Hepatocyte (in vitro differentiated cells): ENCODE measurements around the gene DNAH3. TPM values are rescaled to one million over a fixed set of nuclear protein-coding genes. Genes with fewer than 3 reads are reported as not detected.

ENCODE experiments used
- DNase-seq: peaks from one replicate; pipeline ENCODE4 v3.0.0-alpha.2; 2016; ENCODE audit warnings: low spot score
- H2AFZ ChIP-seq: fragments of 200-600 bp; sonication (generic); 2 replicates; pipeline ENCODE4 v1.6.0; 2016; ENCODE audit warnings: antibody characterized with exemption, mild to moderate bottlenecking
- H3K27ac ChIP-seq: fragments of 200-600 bp; sonication (generic); 2 replicates; pipeline ENCODE4 v1.5.1; 2016; ENCODE audit warnings: mild to moderate bottlenecking
- H3K27me3 ChIP-seq: fragments of 200-600 bp; sonication (generic); 2 replicates; pipeline ENCODE4 v1.6.1; 2016
- H3K36me3 ChIP-seq: fragments of 200-600 bp; sonication (generic); replicated peaks from 2 replicates; pipeline ENCODE4 v1.5.1; 2016; ENCODE audit warnings: low read depth; ENCODE audit not compliant: insufficient read depth
- H3K4me1 ChIP-seq: fragments of 200-600 bp; sonication (generic); 2 replicates; pipeline ENCODE4 v1.5.1; 2016; ENCODE audit warnings: mild to moderate bottlenecking, moderate library complexity; ENCODE audit not compliant: insufficient read depth
- H3K4me2 ChIP-seq: fragments of 200-600 bp; sonication (generic); 2 replicates; pipeline ENCODE4 v1.6.0; 2016
- H3K4me3 ChIP-seq: fragments of 200-600 bp; sonication (generic); 2 replicates; pipeline ENCODE4 v1.5.1; 2016; ENCODE audit warnings: mild to moderate bottlenecking
- H3K79me2 ChIP-seq: fragments of 200-600 bp; sonication (generic); 2 replicates; pipeline ENCODE4 v1.6.0; 2017; ENCODE audit warnings: mild to moderate bottlenecking
- H3K9me2 ChIP-seq: fragments of 200-600 bp; sonication (generic); replicated peaks from 2 replicates; pipeline ENCODE4 v1.6.0; 2017; ENCODE audit warnings: mild to moderate bottlenecking; ENCODE audit not compliant: insufficient read depth
- H3K9me3 ChIP-seq: fragments of 200-600 bp; sonication (generic); 2 replicates; pipeline ENCODE4 v1.5.1; 2016; ENCODE audit warnings: low read depth, mild to moderate bottlenecking
- H4K20me1 ChIP-seq: fragments of 200-600 bp; sonication (generic); 2 replicates; pipeline ENCODE4 v1.6.0; 2016; ENCODE audit warnings: mild to moderate bottlenecking; ENCODE audit not compliant: insufficient read depth, poor library complexity, severe bottlenecking
- CTCF ChIP-seq: fragments of 200-600 bp; sonication (generic); IDR thresholded peaks from 2 replicates; pipeline ENCODE4 v1.5.1; 2016; ENCODE audit warnings: antibody characterized with exemption, mild to moderate bottlenecking; ENCODE audit not compliant: poor library complexity
- EZH2 ChIP-seq: fragments of 200-600 bp; sonication (generic); IDR thresholded peaks from 2 replicates; pipeline ENCODE4 v1.6.1; 2016; ENCODE audit warnings: antibody characterized with exemption, mild to moderate bottlenecking, borderline replicate concordance
- EZH2phosphoT487 ChIP-seq: fragments of 200-600 bp; sonication (generic); IDR thresholded peaks from one replicate; pipeline ENCODE4 v1.6.1; 2018; ENCODE audit warnings: antibody characterized with exemption, mild to moderate bottlenecking, low read depth, moderate library complexity; ENCODE audit not compliant: unreplicated experiment, severe bottlenecking
- WGBS: methylation state at CpG from one replicate; pipeline ENCODE4 v1.1.6; 2016; ENCODE audit warnings: low lambda C conversion rate; ENCODE audit errors: missing lambda C conversion rate; 5-methylcytosine and 5-hydroxymethylcytosine counted together
- polyA plus RNA-seq: library from polyadenylated mRNA; unstranded; fragments of >200 nt; fragmentation: Nextera tagmentation; extraction: Ambion mirVana; gene quantifications from 2 replicates; pipeline ENCODE4 v1.2.1, GENCODE V29; 2016
- total RNA-seq: library from RNA; depleted of rRNA; stranded (reverse); fragments of >200 nt; gene quantifications from 2 replicates; pipeline ENCODE4 v1.2.3, GENCODE V29; 2014

DNAH3 gene
- total and polyA plus RNA-seq, 2 experiments from 2014 or later = 0.33 to 0.37 TPM

- H3K4me2 ChIP-seq = no peak overlapping the region
- no peaks in the 10 kb centered on the region for H3K36me3 ChIP-seq
- H3K9me2 ChIP-seq = no peaks in the 10 kb centered on the region
- DNase-seq = no peak
- no peak overlapping the region for H2AFZ ChIP-seq
- no peaks in the 10 kb centered on the region for H3K4me1 ChIP-seq
- no peak overlapping the region for H3K27ac ChIP-seq
- H3K4me3 ChIP-seq = no peak overlapping the region
- no peaks in the 10 kb centered on the region for H3K79me2 ChIP-seq
- H3K9me3 ChIP-seq = no peaks in the 10 kb centered on the region
- TF ChIP-seq CTCF (no peak), EZH2phosphoT487 (no peak)
- no peaks in the 10 kb centered on the region for H4K20me1 ChIP-seq
- no peaks in the 10 kb centered on the region for H3K27me3 ChIP-seq
Measured at GRCh38 chr16:20939611-20940010, 211.0 kb downstream of the DNAH3 start.

- 69% methylated on average over 2 of the region's 2 CpGs for WGBS
- DNase-seq = no peak
- no peaks in the 10 kb centered on the region for H3K27me3 ChIP-seq
- no peaks in the 10 kb centered on the region for H3K79me2 ChIP-seq
- H3K9me3 ChIP-seq = no peaks in the 10 kb centered on the region
- H3K9me2 ChIP-seq = no peaks in the 10 kb centered on the region
- no peaks in the 10 kb centered on the region for H3K36me3 ChIP-seq
- no peaks in the 10 kb centered on the region for H4K20me1 ChIP-seq
- H3K4me2 ChIP-seq = no peak overlapping the region
- no peak overlapping the region for H3K27ac ChIP-seq
- TF ChIP-seq CTCF (no peak), EZH2phosphoT487 (no peak), EZH2 (no peak)
- no peak overlapping the region for H2AFZ ChIP-seq
- H3K4me1 ChIP-seq = no peaks in the 10 kb centered on the region
- no peak overlapping the region for H3K4me3 ChIP-seq
Measured at GRCh38 chr16:20938426-20938825, 212.2 kb downstream of the DNAH3 start.

GRCh38 chr16:20937736-20938135 lies 212.9 kb downstream of the DNAH3 start:
- H3K4me2 ChIP-seq = no peak overlapping the region
- no peak for TF ChIP-seq CTCF
- no peak for TF ChIP-seq EZH2
- no peak for TF ChIP-seq EZH2phosphoT487
- no peaks in the 10 kb centered on the region for H3K9me2 ChIP-seq
- no peaks in the 10 kb centered on the region for H3K79me2 ChIP-seq
- no peaks in the 10 kb centered on the region for H3K36me3 ChIP-seq
- no peaks in the 10 kb centered on the region for H3K4me1 ChIP-seq
- no peaks in the 10 kb centered on the region for H3K9me3 ChIP-seq
- no peak overlapping the region for H3K27ac ChIP-seq
- H3K27me3 ChIP-seq = no peaks in the 10 kb centered on the region
- H3K4me3 ChIP-seq = no peak overlapping the region
- 55% methylated on average over 6 of the region's 6 CpGs for WGBS
- H2AFZ ChIP-seq = no peak overlapping the region
- DNase-seq = peak; percentile 31
- no peaks in the 10 kb centered on the region for H4K20me1 ChIP-seq

GRCh38 chr16:20933589-20933988 lies 217.1 kb downstream of the DNAH3 start:
- Histone ChIP-seq H3K27ac (no peak overlapping the region), H3K79me2 (no peaks in the 10 kb centered on the region), H4K20me1 (no peaks in the 10 kb centered on the region), H3K27me3 (no peaks in the 10 kb centered on the region), H3K36me3 (no peaks in the 10 kb centered on the region), H2AFZ (no peak overlapping the region), H3K4me1 (no peaks in the 10 kb centered on the region), H3K9me3 (no peaks in the 10 kb centered on the region), H3K4me3 (no peak overlapping the region), H3K4me2 (no peak overlapping the region), H3K9me2 (no peaks in the 10 kb centered on the region)
- DNase-seq = no peak
- TF ChIP-seq EZH2 (no peak), EZH2phosphoT487 (no peak), CTCF (no peak)
